ENCODE results near the gene RASSF6. TPM values are rescaled to one million over a fixed set of nuclear protein-coding genes. Genes with fewer than 3 reads are reported as not detected.
"Not testable (repeated sequence)": the region's sequence is repeated elsewhere in the genome, so short reads cannot be mapped to it uniquely, and the experiment has no call there.

RASSF6 gene
- total RNA-seq, 2 donors from 2014 or later, result 0.07 TPM; not detected in 1

- Mint-ChIP-seq H3K9me3 (peaks cover 0 to 3% of the 10 kb centered on the region in 2 donors), H3K27ac (no peak overlapping the region), H3K4me1 (ENCODE audit: low read depth) (peaks cover 9% of the 10 kb centered on the region), H3K27me3 (ENCODE audit: low read depth) (no peaks in the 10 kb centered on the region), H3K36me3 (ENCODE audit: insufficient read depth in 2 of 2) (no peaks in the 10 kb centered on the region), H3K4me3 (no peak overlapping the region)
- no peak for DNase-seq
- no peak for ATAC-seq (replicated peaks in 1 of 2)
Measured at GRCh38 chr4:73606465-73606974, 13.7 kb downstream of the RASSF6 start.

DNA sequence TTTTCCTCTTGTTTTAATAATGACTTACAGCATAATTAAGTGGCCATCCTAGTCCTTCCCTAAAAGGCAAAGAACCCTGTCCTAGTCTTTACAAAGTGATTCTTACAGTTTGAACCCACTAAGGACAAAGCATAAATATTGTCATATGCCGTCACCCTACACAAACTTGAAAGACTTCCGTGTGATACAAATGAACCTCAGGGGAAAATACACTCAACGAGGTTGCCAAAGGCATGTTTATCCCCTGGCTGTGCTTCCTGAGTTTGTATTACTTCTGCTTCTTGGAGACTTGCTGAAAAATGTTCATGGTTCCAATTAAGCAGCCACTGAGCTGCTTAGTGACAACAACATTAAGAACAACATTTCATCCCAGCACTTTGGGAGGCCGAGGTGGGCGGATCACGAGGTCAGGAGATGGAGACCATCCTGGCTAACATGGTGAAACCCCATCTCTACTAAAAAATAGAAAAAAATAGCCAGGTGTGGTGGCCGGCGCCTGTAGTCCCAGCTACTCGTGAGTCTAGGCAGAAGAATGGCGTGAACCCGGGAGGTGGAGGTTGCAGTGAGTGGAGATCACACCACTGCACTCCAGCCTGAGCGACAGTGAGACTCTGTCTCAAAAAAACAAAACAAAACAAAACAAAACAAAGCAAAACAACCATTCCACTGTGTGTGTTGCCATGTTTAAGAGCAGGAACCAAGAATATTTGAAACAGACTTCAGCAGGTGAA is 16.2 kb downstream of the RASSF6 start:
- DNase-seq (no peak), ATAC-seq (replicated peaks in 1 of 2) (no peak)
- H3K36me3 Mint-ChIP-seq (ENCODE audit: insufficient read depth in 2 of 2), result no peaks in the 10 kb centered on the region
- no peak overlapping the region for H3K27ac Mint-ChIP-seq
- H3K4me3 Mint-ChIP-seq, result no peak overlapping the region
- H3K4me1 Mint-ChIP-seq (ENCODE audit: low read depth), result peaks cover 9% of the 10 kb centered on the region
- H3K27me3 Mint-ChIP-seq (ENCODE audit: low read depth), result no peaks in the 10 kb centered on the region
- H3K9me3 Mint-ChIP-seq, result peaks cover 0 to 3% of the 10 kb centered on the region in 2 donors

GRCh38 chr4:73603271-73603710 is 16.9 kb downstream of the RASSF6 start:
- no peak overlapping the region for H3K27ac Mint-ChIP-seq
- no peak overlapping the region for H3K4me3 Mint-ChIP-seq
- H3K9me3 Mint-ChIP-seq, result peaks cover 0 to 3% of the 10 kb centered on the region in 2 donors
- no peaks in the 10 kb centered on the region for H3K36me3 Mint-ChIP-seq (ENCODE audit: insufficient read depth in 2 of 2)
- DNase-seq (no peak), ATAC-seq (replicated peaks in 1 of 2) (no peak)
- H3K4me1 Mint-ChIP-seq (ENCODE audit: low read depth), result peaks cover 9% of the 10 kb centered on the region
- H3K27me3 Mint-ChIP-seq (ENCODE audit: low read depth), result no peaks in the 10 kb centered on the region

GRCh38 chr4:73600954-73601353 is 19.3 kb downstream of the RASSF6 start:
- Mint-ChIP-seq H3K27me3 (ENCODE audit: low read depth) (no peaks in the 10 kb centered on the region), H3K36me3 (ENCODE audit: insufficient read depth in 2 of 2) (no peaks in the 10 kb centered on the region), H3K27ac (no peak overlapping the region), H3K4me1 (ENCODE audit: low read depth) (peaks cover 3% of the 10 kb centered on the region), H3K4me3 (no peak overlapping the region), H3K9me3 (no peaks in the 10 kb centered on the region)
- ATAC-seq (replicated peaks in 1 of 2) (no peak), DNase-seq (no peak)

GRCh38 chr4:73599182-73599581 is 21.1 kb downstream of the RASSF6 start:
- no peaks in the 10 kb centered on the region for H3K4me1 Mint-ChIP-seq (ENCODE audit: low read depth)
- H3K27ac Mint-ChIP-seq, result no peak overlapping the region
- no peaks in the 10 kb centered on the region for H3K36me3 Mint-ChIP-seq (ENCODE audit: insufficient read depth in 2 of 2)
- H3K27me3 Mint-ChIP-seq (ENCODE audit: low read depth), result no peaks in the 10 kb centered on the region
- H3K4me3 Mint-ChIP-seq, result no peak overlapping the region
- H3K9me3 Mint-ChIP-seq, result no peaks in the 10 kb centered on the region
- DNase-seq (no peak), ATAC-seq (replicated peaks in 1 of 2) (no peak)

- no peaks in the 10 kb centered on the region for H3K9me3 Mint-ChIP-seq
- H3K27ac Mint-ChIP-seq, result no peak overlapping the region
- DNase-seq, result no peak
- no peaks in the 10 kb centered on the region for H3K36me3 Mint-ChIP-seq (ENCODE audit: insufficient read depth in 2 of 2)
- no peak overlapping the region for H3K4me3 Mint-ChIP-seq
- ATAC-seq (replicated peaks in 1 of 2), result no peak
- H3K4me1 Mint-ChIP-seq (ENCODE audit: low read depth), result no peaks in the 10 kb centered on the region
- no peaks in the 10 kb centered on the region for H3K27me3 Mint-ChIP-seq (ENCODE audit: low read depth)
Measured at GRCh38 chr4:73597594-73597993, 22.6 kb downstream of the RASSF6 start.

DNA sequence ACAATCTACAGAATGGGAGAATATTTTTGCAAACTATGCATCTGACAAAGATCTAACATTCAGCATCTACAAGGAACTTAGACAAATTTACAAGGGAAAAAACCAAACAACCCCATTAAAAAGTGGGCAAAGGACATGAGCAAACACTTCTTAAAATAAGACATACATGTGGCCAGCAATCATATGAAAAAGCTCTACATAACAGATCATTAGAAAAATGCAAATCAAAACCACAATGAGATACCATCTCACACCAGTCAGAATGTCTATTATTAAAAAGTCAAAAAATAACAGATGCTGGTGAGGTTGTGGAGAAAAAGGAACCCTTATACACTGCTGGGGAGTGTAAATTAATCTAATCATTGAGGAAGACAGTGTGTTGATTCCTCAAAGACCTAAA is 23.1 kb downstream of the RASSF6 start:
- H3K4me1 Mint-ChIP-seq (ENCODE audit: low read depth); H3K9me3 Mint-ChIP-seq; ATAC-seq (replicated peaks in 1 of 2); H3K36me3 Mint-ChIP-seq (ENCODE audit: insufficient read depth in 2 of 2); H3K27ac Mint-ChIP-seq; DNase-seq; H3K4me3 Mint-ChIP-seq; H3K27me3 Mint-ChIP-seq (ENCODE audit: low read depth): not testable (repeated sequence)

DNA sequence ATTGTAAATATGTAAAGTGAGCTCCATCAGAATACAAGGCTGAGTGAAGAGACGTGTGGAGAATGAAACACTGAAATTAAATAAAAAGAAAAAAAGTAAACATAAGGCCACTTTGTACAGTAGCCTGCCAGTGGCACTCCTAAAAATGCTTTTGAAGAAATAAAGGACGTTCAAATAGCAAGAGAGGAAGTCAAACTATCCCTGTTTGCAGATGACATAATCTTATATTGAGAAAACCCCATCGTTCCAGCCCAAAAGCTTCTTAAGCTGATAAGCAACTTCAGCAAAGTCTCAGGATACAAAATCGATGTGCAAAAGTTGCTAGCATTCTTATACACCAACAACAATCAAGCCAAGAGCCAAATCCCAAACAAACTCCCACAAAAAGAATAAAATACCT is 24.2 kb downstream of the RASSF6 start:
- no peaks in the 10 kb centered on the region for H3K4me1 Mint-ChIP-seq (ENCODE audit: low read depth)
- DNase-seq, result no peak
- no peak overlapping the region for H3K27ac Mint-ChIP-seq
- no peaks in the 10 kb centered on the region for H3K36me3 Mint-ChIP-seq (ENCODE audit: insufficient read depth in 2 of 2)
- no peak for ATAC-seq (replicated peaks in 1 of 2)
- no peaks in the 10 kb centered on the region for H3K27me3 Mint-ChIP-seq (ENCODE audit: low read depth)
- H3K9me3 Mint-ChIP-seq, result no peaks in the 10 kb centered on the region
- H3K4me3 Mint-ChIP-seq, result no peak overlapping the region

DNA sequence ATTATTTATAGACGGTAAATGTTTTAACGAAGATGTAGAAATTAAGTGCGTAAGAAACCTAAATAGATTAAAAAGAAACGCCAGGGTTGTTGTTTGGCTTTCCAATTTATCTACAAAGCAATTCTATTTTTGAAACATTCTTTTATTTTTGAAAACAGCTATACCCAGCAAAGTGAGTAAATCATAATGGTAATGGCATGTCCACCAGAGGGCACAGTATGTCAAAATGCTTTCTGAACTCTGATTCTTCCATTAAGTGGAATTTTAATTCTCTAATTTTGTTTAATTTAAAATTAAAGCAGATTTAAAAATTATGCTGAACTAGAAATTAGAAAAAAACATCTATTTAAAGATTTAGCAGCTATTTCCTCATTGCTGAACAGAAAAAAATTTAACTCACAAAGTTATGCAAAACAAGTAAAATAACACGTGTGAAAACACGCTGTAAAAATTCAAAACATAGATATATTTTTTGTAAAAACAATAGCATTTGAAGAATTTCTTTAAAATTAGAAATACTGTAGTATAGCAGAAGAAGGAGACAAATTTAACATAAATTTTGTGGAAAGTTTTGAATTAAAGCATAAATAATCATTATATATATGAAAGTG is 26.5 kb downstream of the RASSF6 start:
- H3K4me1 Mint-ChIP-seq (ENCODE audit: low read depth), result no peaks in the 10 kb centered on the region
- no peaks in the 10 kb centered on the region for H3K9me3 Mint-ChIP-seq
- no peaks in the 10 kb centered on the region for H3K27me3 Mint-ChIP-seq (ENCODE audit: low read depth)
- H3K36me3 Mint-ChIP-seq (ENCODE audit: insufficient read depth in 2 of 2), result no peaks in the 10 kb centered on the region
- no peak overlapping the region for H3K4me3 Mint-ChIP-seq
- ATAC-seq (replicated peaks in 1 of 2), result no peak
- no peak overlapping the region for H3K27ac Mint-ChIP-seq
- no peak for DNase-seq

DNA sequence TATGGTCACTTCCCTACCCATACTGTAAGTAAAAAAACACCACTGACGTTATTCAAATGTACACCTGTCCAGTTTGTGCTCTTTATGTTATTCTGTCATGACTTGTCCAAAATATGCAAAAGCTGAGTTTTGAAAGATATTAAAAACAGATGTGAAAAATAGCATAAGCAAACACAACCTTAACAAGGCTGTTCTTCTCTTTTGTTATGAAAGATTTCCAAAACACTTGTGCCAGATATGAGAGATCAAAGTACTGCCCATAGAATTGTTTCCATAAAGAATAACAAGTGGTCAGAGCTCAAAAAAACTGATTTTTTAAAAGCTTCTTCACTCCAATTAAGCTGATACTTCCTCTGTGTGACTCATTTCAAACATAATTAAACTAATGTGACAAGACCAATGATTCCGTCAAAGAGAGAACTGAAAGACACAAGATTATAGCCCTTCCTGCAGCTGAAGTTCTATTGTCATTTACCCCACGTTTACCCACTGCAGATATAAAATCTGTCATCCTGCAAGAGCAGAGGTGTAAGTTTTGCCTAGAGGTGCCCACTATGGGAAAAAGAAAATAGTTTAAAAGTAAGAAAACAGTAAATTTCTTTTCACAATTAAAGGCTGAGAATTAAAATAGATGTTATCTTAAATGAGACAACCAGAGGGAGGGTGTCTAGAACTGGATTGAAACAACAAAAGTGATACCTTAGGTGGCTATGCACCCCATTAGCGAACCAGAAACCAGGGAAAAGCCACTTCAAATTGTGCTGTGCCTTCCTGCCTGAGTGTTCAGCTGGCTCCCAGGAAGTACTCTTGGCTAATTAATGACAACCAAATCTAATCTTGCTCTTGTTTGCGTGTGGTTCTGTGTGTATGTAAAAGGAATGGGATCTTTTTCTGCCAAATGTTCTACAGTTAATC is 30.1 kb downstream of the RASSF6 start:
- DNase-seq (no peak), ATAC-seq (replicated peaks in 1 of 2) (no peak)
- Mint-ChIP-seq H3K27ac (no peak overlapping the region), H3K36me3 (ENCODE audit: insufficient read depth in 2 of 2) (no peaks in the 10 kb centered on the region), H3K9me3 (no peaks in the 10 kb centered on the region), H3K27me3 (ENCODE audit: low read depth) (no peaks in the 10 kb centered on the region), H3K4me1 (ENCODE audit: low read depth) (no peaks in the 10 kb centered on the region), H3K4me3 (no peak overlapping the region)

GRCh38 chr4:73589261-73589847 is 30.9 kb downstream of the RASSF6 start:
- no peak for ATAC-seq (replicated peaks in 1 of 2)
- Mint-ChIP-seq H3K36me3 (ENCODE audit: insufficient read depth in 2 of 2) (no peaks in the 10 kb centered on the region), H3K4me1 (ENCODE audit: low read depth) (no peaks in the 10 kb centered on the region), H3K4me3 (no peak overlapping the region), H3K9me3 (no peaks in the 10 kb centered on the region), H3K27ac (no peak overlapping the region), H3K27me3 (ENCODE audit: low read depth) (no peaks in the 10 kb centered on the region)
- no peak for DNase-seq

GRCh38 chr4:73588613-73589012 is 31.6 kb downstream of the RASSF6 start:
- no peak for ATAC-seq (replicated peaks in 1 of 2)
- Mint-ChIP-seq H3K9me3 (no peaks in the 10 kb centered on the region), H3K27me3 (ENCODE audit: low read depth) (no peaks in the 10 kb centered on the region), H3K4me3 (no peak overlapping the region), H3K27ac (no peak overlapping the region), H3K4me1 (ENCODE audit: low read depth) (no peaks in the 10 kb centered on the region), H3K36me3 (ENCODE audit: insufficient read depth in 2 of 2) (no peaks in the 10 kb centered on the region)
- no peak for DNase-seq

GRCh38 chr4:73586666-73587065 is 33.6 kb downstream of the RASSF6 start:
- no peak for ATAC-seq (replicated peaks in 1 of 2)
- no peaks in the 10 kb centered on the region for H3K9me3 Mint-ChIP-seq
- H3K27me3 Mint-ChIP-seq (ENCODE audit: low read depth), result no peaks in the 10 kb centered on the region
- no peaks in the 10 kb centered on the region for H3K4me1 Mint-ChIP-seq (ENCODE audit: low read depth)
- no peaks in the 10 kb centered on the region for H3K36me3 Mint-ChIP-seq (ENCODE audit: insufficient read depth in 2 of 2)
- no peak for DNase-seq
- H3K4me3 Mint-ChIP-seq, result no peak overlapping the region
- H3K27ac Mint-ChIP-seq, result no peak overlapping the region

Measured in activated T-cell treated with anti-CD3 and anti-CD28 coated beads, Interleukin-2, amount 50 U/mL, for 72 hours (primary cell).